HG03439 (cell line): ENCODE data around the gene CHST11.
"Not testable (repeated sequence)": the region's sequence is repeated elsewhere in the genome, so short reads cannot be mapped to it uniquely, and the experiment has no call there.

Source experiments
- ATAC-seq: cut with Tn5 transposase; IDR thresholded peaks from one replicate; pipeline ENCODE4 v1.9.1; 2021; ENCODE audit warnings: mild to moderate bottlenecking, moderate library complexity; ENCODE audit not compliant: unreplicated experiment

CHST11 gene

DNA sequence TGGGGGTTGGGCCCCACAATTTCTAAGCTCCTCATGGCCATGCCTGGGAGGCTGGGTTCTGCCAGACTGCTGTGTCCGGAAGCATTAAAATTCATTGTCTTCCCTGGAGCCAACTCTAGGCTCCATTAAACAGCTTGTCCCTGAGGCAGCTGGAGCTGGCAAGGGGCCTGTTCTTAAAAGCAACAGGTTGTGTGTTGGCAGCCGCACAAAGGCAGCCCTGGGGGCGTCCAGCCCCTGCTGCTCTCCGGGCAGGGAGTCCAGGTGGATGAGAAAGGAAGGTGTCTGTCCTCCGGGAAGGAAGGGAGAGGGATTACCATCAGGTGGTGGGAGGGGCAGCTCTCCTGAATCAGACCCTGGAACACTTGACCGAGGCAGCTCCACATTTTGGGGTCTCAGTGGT, 98.9 kb downstream of the CHST11 start:
- no peak for ATAC-seq

DNA sequence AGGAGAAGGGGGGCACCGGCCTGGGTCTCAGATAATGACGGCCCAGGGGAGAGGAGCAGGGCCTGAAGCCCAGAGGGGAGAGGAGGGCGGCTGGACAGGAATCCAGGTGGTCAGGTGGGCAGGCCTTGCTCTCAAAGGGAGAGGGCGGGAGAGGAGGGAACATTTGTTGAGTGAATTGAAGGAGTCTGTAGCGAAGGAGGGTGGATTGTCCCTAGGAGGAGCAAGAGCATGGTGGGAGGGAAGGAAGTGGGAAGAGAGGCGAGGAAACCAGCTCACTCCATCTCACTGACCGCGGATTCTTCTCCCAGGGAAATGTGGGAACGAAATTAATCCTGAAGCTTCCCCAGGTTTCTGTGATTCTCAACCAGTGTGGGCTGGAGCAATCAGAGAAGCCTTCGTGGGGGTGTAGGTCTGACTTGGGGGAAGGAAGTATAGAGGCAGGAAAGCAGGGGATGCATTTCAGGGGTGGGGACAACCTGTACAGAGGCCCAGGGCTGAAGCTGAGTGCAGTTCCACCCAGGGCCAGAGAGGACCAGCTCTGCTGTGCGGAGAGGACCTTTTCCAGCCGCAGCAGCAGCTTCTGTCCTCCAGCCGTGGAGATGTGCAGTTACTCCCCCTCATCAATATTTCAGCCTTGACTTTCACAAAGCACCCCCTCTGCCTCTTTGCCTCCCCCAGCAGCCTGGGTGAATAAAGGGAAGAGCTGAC, 100.9 kb downstream of the CHST11 start:
- ATAC-seq: no peak

- ATAC-seq: no peak
Measured at GRCh38 chr12:104560881-104561280, 104.1 kb downstream of the CHST11 start.

- no peak for ATAC-seq
Measured at GRCh38 chr12:104562763-104563162, 106.0 kb downstream of the CHST11 start.

- not testable (repeated sequence) for ATAC-seq
Measured at GRCh38 chr12:104564662-104565061, 107.9 kb downstream of the CHST11 start.

DNA sequence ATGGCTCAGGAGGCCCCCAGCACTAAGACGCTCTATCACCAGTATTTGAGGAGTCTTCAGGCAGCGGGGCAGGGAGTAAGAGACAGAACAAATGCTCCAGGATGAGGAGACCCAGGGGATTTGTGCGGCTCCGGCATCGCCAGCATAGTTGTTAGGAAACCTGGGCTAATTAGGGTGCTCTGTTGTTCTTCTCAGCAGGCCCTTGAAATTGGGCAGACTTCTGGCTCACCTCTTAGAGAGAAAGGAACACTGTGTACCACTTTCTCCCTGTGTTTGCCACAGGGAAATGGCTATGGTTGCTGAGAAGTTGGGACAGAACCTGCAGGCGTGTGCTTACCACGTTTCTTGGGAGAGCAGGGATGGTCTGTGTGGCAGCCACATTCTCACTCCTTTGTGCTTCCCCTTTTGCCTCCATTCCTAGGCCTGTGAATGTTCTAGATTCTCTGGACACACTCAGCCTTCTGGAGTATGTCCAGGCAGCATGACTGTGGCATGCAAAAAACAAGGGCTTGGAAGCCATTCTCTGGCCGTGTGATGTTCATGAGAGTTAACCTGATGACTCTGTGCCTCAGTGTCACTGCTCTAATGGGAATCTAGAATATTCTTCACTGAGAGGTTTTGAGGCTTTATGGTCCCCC, 109.0 kb downstream of the CHST11 start:
- ATAC-seq: no peak

GRCh38 chr12:104566244-104566993, 109.7 kb downstream of the CHST11 start:
- no peak for ATAC-seq

GRCh38 chr12:104567832-104568486, 111.2 kb downstream of the CHST11 start:
- no peak for ATAC-seq

DNA sequence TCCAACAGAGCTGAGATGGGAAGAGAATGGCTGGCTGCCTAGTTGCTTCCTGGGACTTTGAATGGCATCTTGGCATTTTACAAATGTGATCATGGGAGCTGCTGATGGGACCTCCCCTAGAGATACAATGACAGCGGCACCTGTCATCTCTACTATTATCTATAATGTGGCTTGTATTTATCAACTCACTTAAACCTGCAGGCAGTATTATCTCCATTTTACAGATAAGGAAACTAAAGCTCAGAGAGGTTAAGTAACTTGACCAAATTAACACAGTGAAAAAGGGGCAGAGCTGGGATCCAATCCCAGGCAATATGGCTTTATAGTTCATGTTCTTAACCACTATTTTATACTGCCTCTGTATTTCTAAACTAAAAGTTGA, 111.7 kb downstream of the CHST11 start:
- ATAC-seq: no peak

GRCh38 chr12:104568935-104569334, 112.2 kb downstream of the CHST11 start:
- ATAC-seq: no peak

- ATAC-seq: peak; percentile 78
Measured at GRCh38 chr12:104569346-104570173, 112.8 kb downstream of the CHST11 start.

DNA sequence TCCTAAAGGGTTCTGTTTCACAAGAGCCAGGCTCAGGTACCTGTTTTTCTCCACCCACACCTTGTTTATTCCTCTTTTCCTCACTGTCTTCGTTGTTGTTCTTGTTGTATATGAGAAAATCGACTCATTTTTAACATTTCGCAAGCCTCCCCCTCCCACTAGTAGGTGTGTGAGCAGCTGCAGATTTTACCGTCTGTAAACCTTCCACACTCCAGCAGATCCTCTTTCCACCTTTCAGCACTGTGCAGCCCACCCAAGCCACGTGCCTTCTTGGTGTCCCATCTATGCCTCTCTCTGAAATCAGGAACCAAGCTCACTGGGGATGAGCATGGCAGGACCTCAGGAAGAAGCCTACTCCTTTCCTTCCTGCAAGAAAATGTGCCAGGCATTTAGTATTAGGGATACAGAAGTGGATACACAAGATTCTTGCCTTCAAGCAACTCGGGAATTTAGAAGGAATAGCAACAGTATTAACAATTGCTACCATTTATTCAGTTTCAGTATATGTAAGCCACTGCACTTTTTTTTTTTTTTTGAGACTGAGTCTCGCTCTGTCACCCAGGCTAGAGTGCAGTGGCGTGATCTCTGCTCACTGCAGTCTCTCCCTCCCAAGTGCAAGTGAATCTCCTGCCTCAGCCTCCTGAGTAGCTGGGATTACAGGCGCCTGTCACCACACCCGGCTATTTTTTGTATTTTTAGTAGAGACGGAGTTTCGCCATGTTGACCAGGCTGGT, 113.6 kb downstream of the CHST11 start:
- ATAC-seq: no peak

GRCh38 chr12:104571328-104571727, 114.6 kb downstream of the CHST11 start:
- no peak for ATAC-seq

- not testable (repeated sequence) for ATAC-seq
Measured at GRCh38 chr12:104574353-104574752, 117.6 kb downstream of the CHST11 start.

- not testable (repeated sequence) for ATAC-seq
Measured at GRCh38 chr12:104574758-104575157, 118.0 kb downstream of the CHST11 start.

GRCh38 chr12:104575442-104576186, 118.9 kb downstream of the CHST11 start:
- no peak for ATAC-seq

DNA sequence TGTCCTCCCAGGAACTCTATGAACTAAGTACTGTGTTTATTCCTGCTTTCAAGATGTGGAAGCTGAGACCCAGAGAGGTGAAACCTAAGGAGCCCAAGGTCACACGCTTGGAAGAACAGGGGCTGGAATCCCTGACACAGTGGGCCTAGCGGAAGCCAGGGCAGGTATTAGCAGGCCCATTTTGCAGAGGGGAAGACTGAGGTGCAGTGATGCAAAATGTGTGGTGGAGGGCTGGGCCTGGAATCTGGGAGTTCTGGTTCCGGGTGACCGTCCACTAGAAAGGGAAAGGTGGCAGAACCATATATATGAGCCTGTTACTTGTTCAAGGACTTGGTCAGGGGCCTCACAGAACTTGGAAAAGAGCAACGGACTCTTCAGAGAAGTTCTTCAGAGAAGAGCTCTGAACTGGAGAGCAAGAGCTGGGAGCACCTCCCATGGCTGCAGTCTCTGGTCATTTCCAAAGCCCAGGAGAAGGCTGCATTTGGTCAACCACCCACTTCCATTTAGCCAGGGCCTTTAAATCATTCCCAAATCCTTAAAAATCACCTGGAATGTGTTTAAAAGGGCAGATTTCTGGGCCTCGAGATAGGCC, 119.5 kb downstream of the CHST11 start:
- ATAC-seq: no peak

GRCh38 chr12:104576980-104577580, 120.3 kb downstream of the CHST11 start:
- ATAC-seq: no peak
